Measurements from ENCODE around the gene ABCB6.

DNA sequence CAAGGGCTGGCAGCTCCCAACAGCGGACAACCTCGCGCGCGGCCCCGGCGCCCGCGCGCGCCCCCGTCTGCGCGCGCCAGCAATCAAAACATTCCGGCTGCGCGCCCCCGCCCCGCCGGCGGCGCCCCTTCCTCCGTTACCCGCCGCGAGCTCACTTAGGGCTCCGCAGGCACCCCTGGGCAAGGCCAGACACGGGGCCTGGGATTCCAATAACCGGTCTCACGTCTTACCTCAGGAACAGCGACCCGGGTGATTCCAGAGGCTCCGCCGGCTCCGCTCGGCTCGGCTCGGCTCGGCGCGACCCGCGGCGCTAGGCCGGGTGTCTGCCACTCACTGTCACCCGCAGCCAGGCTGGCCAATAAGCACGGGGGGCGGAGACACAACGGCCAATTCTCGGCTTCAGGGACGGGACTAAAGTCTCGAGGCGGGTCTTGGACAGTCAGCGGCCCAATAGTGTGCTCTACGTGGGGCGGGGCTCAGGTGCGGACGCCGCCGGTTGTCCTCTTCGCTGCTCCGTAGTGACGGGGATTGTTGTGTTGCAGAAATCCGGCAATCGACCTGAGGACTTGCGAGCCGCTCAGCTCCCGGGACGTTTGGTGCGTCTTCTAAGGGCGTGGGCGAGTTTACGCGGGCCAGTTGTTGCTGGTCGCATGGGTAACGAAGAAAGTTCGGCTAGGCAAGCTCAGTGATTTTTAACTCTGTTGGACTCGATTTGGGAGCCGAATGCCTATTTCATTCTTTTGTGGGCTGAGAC, 10.7 kb upstream of the ABCB6 start, which contains the start of the genes ANKZF1 and ATG9A:
- TF ChIP-seq EZH2 (IDR thresholded peaks at IDR 0.05; ENCODE audit: low read length, missing control alignments), result no peak
- TF ChIP-seq, protein P1, sequence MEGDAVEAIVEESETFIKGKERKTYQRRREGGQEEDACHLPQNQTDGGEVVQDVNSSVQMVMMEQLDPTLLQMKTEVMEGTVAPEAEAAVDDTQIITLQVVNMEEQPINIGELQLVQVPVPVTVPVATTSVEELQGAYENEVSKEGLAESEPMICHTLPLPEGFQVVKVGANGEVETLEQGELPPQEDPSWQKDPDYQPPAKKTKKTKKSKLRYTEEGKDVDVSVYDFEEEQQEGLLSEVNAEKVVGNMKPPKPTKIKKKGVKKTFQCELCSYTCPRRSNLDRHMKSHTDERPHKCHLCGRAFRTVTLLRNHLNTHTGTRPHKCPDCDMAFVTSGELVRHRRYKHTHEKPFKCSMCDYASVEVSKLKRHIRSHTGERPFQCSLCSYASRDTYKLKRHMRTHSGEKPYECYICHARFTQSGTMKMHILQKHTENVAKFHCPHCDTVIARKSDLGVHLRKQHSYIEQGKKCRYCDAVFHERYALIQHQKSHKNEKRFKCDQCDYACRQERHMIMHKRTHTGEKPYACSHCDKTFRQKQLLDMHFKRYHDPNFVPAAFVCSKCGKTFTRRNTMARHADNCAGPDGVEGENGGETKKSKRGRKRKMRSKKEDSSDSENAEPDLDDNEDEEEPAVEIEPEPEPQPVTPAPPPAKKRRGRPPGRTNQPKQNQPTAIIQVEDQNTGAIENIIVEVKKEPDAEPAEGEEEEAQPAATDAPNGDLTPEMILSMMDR (conservative IDR thresholded peaks at IDR 0.05 in 1 of 2, IDR thresholded peaks at IDR 0.05 in 1 of 2; ENCODE audit: low read depth in 1 of 2, low read length in 2 of 2), result no peak

Measured in fibroblast of lung (primary cell).